ENCODE data around the gene ZNF14.
"Not testable (repeated sequence)": the region's sequence is repeated elsewhere in the genome, so short reads cannot be mapped to it uniquely, and the experiment has no call there.

ZNF14 gene

GRCh38 chr19:19686580-19686979 is 46.3 kb downstream of the ZNF14 start:
- no peak for DNase-seq

- not testable (repeated sequence) for DNase-seq
Observed at GRCh38 chr19:19686119-19686518, 46.8 kb downstream of the ZNF14 start.

DNA sequence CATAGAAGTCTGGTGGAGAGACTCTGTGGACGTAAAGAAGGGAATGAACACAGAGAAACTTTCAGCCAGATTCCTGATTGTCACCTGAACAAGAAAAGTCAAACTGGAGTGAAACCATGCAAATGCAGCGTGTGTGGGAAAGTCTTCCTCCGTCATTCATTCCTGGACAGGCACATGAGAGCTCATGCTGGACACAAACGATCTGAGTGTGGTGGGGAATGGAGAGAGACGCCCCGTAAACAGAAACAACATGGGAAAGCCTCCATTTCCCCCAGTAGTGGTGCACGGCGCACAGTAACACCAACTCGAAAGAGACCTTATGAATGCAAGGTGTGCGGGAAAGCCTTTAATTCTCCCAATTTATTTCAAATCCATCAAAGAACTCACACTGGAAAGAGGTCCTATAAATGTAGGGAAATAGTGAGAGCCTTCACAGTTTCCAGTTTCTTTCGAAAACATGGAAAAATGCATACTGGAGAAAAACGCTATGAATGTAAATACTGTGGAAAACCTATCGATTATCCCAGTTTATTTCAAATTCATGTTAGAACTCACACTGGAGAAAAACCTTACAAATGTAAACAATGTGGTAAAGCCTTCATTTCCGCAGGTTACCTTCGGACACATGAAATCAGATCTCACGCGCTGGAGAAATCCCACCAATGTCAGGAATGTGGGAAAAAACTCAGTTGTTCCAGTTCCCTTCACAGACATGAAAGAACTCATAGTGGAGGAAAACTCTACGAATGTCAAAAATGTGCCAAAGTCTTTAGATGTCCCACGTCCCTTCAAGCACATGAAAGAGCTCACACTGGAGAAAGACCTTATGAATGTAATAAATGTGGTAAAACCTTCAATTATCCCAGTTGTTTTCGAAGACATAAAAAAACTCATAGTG is 53.5 kb downstream of the ZNF14 start:
- DNase-seq, result no peak

DNA sequence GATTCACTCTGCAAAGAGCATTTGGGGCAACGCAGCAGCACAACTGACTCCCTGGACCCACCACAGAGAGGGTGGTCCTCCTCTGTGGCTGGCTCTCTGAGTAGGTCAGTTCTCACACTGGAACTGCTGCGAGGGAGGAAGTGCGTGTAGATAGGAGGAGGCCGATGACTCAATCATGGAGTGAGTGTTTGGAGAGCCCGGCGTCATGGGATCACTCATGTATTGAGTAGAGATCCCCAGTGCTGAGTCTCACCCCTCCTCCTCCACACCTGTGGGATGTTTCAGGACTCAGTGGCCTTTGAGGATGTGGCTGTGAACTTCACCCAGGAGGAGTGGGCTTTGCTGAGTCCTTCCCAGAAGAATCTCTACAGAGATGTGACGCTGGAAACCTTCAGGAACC is 55.3 kb downstream of the ZNF14 start:
- no peak for DNase-seq

- no peak for DNase-seq
Observed at GRCh38 chr19:19674315-19674714, 58.6 kb downstream of the ZNF14 start.

- DNase-seq, result no peak
Observed at GRCh38 chr19:19672816-19673215, 60.1 kb downstream of the ZNF14 start.

DNA sequence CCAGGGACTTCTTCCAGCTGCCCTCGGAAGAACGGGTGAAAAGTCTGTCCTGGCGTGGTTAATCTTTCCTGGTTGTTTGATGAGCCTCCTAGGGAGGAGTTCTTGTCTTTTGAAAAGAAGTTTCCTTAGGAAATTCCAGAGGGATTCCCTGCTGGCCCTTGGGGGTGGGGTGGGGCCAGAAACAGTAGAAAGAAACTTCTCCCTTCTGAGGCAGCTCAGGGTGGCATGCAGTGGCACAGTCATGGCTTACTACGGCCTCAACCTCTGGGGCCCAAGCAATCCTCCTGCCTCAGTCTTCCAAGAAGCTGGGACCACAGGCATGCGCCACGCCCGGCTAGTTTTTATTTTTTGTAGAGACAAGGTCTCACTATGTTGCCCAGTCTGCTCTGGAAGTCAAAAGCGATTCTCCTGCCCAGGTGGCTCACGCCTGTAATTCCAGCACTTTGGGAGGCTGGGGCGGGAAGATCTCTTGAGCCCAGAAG is 62.8 kb downstream of the ZNF14 start:
- DNase-seq, result no peak

GRCh38 chr19:19668230-19669012 is 64.5 kb downstream of the ZNF14 start, which contains the start of gene ZNF101:
ZNF101 (plus strand) TSS chr19:19668839; CDS start chr19:19668964, 125 bp downstream.
- peak; percentile 83 to 99 (median 94) for DNase-seq

DNA sequence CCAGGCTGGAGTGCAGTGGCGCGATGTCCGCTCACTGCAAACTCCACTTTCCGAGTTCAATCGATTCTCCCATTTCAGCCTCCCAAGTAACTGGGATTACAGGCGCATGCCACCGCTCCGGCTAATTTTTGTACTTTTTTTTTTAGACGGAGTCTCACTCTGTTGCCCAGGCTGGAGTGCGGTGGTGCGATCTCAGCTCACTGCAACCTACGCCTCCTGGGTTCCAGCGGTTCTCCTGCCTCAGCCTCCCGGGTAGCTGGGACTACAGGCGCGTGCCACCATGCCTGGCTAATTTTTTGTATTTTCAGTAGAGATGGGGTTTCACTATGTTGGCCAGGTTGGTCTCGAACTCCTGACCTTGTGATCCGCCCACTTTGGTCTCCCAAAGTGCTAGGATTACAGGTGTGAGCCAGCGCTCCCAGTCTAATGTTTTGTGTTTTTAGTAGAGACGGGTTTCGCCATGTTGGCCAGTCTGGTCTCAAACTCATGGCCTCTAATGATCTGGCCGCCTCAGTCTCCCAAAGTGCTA is 67.4 kb downstream of the ZNF14 start:
- not testable (repeated sequence) for DNase-seq

DNA sequence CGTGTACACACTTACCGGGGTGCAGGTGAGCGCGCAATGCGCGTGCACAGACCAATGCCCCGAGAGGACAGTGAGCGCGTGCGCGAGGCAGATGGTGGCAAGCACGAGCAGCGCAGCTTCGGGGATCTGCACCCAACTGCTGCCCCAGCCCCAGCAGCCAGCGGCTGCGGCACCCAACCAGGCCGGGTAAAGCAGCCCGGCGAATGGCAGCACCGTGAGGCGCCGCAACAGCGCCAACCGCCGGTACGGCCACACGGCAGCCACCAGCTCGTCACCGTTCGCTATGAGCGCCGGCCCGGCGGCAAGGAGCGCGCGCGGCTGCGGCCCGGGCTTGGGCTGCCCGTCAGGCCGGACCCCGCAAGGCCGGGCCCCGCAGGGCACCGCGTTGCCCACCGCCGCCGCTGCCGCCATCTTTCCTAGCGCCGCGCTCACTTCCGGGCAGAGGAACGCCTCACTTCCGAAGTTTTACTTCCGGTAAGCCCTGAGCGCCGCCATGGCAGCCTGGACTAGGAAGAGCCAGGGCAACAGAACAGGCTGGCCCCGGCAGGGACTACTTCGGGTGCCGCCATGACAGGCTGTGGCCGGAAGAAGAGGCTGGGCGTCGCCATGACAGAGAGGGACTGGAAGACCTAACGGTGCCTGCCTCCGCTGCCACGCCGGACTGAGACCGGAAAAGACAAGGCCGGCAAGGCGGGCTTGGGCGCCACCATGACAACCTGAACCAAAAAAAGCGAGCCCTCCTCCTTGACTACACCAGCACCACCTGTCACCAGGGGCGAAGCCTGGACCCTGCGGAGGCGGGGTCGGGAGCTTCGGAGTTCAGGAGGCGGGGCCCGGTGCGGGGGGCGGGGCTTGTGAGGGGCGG is 69.4 kb downstream of the ZNF14 start, which contains the start of gene ATP13A1:
Gene ATP13A1 (minus strand): TSS at position 421 of the 865 bp plus-strand sequence. CDS start 10 bp downstream, at position 411.
- peak; percentile 86 to 94 (median 94) for DNase-seq

- DNase-seq, result no peak
Observed at GRCh38 chr19:19662871-19663255, 70.0 kb downstream of the ZNF14 start.

GRCh38 chr19:19662344-19662743 is 70.6 kb downstream of the ZNF14 start:
- no peak for DNase-seq

DNA sequence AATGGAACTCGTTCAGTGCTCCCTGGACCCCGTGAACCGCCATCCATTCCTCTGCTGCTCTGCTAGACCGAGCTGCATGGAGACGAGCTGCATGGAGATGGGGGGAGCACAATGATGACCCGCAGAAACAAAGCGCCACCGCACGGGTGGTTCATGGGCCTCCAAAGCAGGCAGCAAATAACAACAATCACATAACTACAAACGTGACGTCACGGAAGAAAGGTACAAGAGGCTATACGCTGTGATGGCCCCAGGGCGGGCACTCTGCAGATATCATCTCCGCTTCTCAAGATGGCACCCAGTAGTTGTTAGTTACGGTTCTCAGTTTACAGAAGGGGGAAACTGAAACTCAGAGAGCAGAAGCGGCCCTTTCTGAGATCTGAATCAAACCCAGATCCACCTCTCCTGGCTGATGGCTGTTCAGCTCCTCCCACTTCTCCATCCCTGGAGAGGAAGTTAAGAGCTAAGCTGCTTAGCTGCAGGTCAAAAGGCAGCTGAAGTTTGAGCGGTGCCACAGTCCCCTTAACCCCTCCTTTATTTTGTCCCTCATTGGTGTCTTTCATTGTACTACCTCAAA is 71.1 kb downstream of the ZNF14 start:
- DNase-seq, result no peak

DNA sequence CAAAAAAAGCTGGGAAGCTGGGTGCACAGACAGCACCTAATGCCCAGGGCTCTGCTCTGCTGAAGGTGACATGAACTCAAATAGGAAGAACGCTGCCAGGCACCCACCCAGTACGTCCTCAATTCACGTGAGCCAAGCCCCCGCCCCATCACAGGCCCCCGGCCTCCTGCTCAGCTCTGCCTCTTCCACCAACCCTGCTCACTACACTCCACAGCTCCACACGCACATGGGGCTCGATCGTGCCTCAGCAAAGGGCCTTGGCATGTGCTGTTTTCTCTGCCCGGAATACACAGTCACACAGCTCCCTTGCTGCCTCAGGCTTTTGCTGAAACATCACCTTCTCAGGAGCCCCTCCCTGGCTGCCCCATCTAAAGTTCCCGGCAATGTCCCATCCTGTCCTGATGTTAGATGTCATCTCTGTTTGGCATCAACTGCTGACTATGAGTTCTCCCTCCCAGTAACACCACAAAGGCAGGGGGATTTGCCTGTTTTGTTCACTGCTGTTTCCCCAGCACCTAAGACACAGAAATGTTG is 71.7 kb downstream of the ZNF14 start:
- no peak for DNase-seq

Measured in stimulated activated naive CD4-positive, alpha-beta T cell (primary cell).